Testis (tissue), 3 donors: Measurements from ENCODE around the gene ADAM17. TPM values are rescaled to one million over a fixed set of nuclear protein-coding genes. Genes with fewer than 3 reads are reported as not detected.

ENCODE experiments used
- DNase-seq: peaks from one replicate; pipeline ENCODE4 v3.0.0-alpha.2; 2019
- H3K27ac ChIP-seq, 2 donors: fragments of 200-600 bp; sonication (generic); one replicate each; pipeline ENCODE4 v1.5.1; 2019
- H3K27me3 ChIP-seq: fragments of 200-600 bp; sonication (generic); one replicate; pipeline ENCODE4 v1.5.1; 2019
- H3K36me3 ChIP-seq: fragments of 200-600 bp; sonication (generic); one replicate; pipeline ENCODE4 v1.5.1; 2017; ENCODE audit warnings: low read depth; ENCODE audit errors: missing control alignments
- H3K4me1 ChIP-seq: fragments of 200-600 bp; sonication (generic); one replicate; pipeline ENCODE4 v1.5.1; 2019
- H3K4me3 ChIP-seq, 2 donors: fragments of 200-600 bp; sonication (generic); one replicate each; pipeline ENCODE4 v1.5.1; 2017 to 2019
- H3K9me3 ChIP-seq: fragments of 200-600 bp; sonication (generic); one replicate; pipeline ENCODE4 v1.5.1; 2017
- POLR2A ChIP-seq: fragments of 450-650 bp; IDR thresholded peaks from one replicate; pipeline ENCODE4 v1.6.1; 2017; ENCODE audit warnings: antibody characterized with exemption, mild to moderate bottlenecking, moderate library complexity
- WGBS, 2 donors: methylation state at CpG; one replicate each; pipeline ENCODE4 v1.1.5; 2018; 5-methylcytosine and 5-hydroxymethylcytosine counted together
- intact Hi-C: fragments of 100-400 bp; cut with DNase I; formaldehyde crosslinking; loops from one replicate; pipeline ENCODE4 v1.15.1; 2023; ENCODE audit warnings: low total_unique reads
- polyA plus RNA-seq: library from polyadenylated mRNA; stranded (reverse); fragments of 350-450 nt; fragmentation: Illumina TruSeq; extraction: RNeasy Lipid Tissue Mini Kit (QIAGEN cat#74804); gene quantifications from one replicate; pipeline ENCODE4 v1.2.3, GENCODE V29; 2014; ENCODE audit warnings: low read depth, low replicate concordance; ENCODE audit not compliant: insufficient read depth
- total RNA-seq, 2 donors: library from RNA; depleted of rRNA; stranded (reverse); fragments of >200 nt; gene quantifications; one replicate each; pipeline ENCODE4 v1.2.3, GENCODE V29; 2016
- TF ChIP-seq, protein P1 (sequence below), 3 experiments: fragments of 450-650 bp in 2 of 3; fragments of 200-600 bp in 1 of 3; sonication (generic) in 1 of 3; IDR thresholded peaks; one replicate each; pipeline ENCODE4 v1.5.1; 2016 to 2019; ENCODE audit warnings: antibody characterized with exemption in 3 of 3, mild to moderate bottlenecking in 2 of 3, moderate library complexity in 1 of 3

The ADAM17 gene
- total and polyA plus RNA-seq, 3 donors from 2014 or later, result 37.0 to 66.9 (median 61.6) TPM

DNA sequence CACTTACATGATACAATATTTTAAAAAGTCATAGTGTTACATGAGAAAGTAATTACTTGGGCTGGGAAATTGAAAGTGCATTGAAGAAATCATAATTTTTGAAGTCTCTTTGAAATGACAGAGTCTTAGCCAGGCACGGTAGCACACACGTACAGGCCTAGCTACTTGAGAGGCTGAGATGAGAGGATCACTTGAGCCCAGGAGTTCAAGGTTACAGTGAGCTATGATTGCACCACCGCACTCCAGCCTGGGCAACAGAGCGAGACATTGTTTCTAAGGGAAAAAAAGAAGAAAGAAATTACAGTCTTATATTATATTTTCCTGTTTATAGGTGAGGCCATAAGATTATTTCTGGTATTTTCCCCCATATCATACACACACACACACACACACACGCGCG lies 90.5 kb downstream of the ADAM17 start:
- no peaks in the 10 kb centered on the region for H3K4me1 ChIP-seq
- WGBS, 2 donors, result 64 to 70% methylated on average over 7 of the region's 7 CpGs
- H3K27me3 ChIP-seq, result no peaks in the 10 kb centered on the region
- DNase-seq, result no peak
- intact Hi-C loops, result no loop called here
- H3K27ac ChIP-seq, result no peak overlapping the region
- no peaks in the 10 kb centered on the region for H3K9me3 ChIP-seq
- no peak overlapping the region for H3K4me3 ChIP-seq
- TF ChIP-seq, protein P1, sequence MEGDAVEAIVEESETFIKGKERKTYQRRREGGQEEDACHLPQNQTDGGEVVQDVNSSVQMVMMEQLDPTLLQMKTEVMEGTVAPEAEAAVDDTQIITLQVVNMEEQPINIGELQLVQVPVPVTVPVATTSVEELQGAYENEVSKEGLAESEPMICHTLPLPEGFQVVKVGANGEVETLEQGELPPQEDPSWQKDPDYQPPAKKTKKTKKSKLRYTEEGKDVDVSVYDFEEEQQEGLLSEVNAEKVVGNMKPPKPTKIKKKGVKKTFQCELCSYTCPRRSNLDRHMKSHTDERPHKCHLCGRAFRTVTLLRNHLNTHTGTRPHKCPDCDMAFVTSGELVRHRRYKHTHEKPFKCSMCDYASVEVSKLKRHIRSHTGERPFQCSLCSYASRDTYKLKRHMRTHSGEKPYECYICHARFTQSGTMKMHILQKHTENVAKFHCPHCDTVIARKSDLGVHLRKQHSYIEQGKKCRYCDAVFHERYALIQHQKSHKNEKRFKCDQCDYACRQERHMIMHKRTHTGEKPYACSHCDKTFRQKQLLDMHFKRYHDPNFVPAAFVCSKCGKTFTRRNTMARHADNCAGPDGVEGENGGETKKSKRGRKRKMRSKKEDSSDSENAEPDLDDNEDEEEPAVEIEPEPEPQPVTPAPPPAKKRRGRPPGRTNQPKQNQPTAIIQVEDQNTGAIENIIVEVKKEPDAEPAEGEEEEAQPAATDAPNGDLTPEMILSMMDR (IDR thresholded peaks at IDR 0.05), result no peak
- TF ChIP-seq POLR2A, result no peak
- no peaks in the 10 kb centered on the region for H3K36me3 ChIP-seq

DNA sequence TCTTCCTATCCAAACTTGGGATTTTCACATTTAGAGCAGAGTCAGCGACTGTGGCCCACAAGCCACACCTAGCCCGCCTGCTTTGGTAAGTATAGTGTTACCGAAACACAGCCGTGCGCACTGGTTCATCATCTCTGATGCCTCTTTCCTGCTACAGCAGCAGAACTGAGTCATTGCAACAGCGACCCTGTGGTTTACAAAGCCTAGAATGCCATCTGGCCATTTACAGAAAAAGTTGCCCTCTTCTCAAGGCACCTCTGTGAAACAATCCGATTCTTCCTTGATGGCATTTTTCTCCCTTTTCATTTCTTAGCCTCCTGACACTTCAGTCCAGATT lies 92.0 kb downstream of the ADAM17 start:
- no peak for DNase-seq
- no peaks in the 10 kb centered on the region for H3K36me3 ChIP-seq
- TF ChIP-seq POLR2A, result no peak
- TF ChIP-seq, protein P1 (IDR thresholded peaks at IDR 0.05), result no peak
- no peaks in the 10 kb centered on the region for H3K9me3 ChIP-seq
- no peaks in the 10 kb centered on the region for H3K4me1 ChIP-seq
- no peak overlapping the region for H3K4me3 ChIP-seq
- no peak overlapping the region for H3K27ac ChIP-seq
- intact Hi-C loops, result no loop called here
- WGBS, 2 donors, result 80 to 82% methylated on average over 7 of the region's 7 CpGs
- H3K27me3 ChIP-seq, result no peaks in the 10 kb centered on the region

DNA sequence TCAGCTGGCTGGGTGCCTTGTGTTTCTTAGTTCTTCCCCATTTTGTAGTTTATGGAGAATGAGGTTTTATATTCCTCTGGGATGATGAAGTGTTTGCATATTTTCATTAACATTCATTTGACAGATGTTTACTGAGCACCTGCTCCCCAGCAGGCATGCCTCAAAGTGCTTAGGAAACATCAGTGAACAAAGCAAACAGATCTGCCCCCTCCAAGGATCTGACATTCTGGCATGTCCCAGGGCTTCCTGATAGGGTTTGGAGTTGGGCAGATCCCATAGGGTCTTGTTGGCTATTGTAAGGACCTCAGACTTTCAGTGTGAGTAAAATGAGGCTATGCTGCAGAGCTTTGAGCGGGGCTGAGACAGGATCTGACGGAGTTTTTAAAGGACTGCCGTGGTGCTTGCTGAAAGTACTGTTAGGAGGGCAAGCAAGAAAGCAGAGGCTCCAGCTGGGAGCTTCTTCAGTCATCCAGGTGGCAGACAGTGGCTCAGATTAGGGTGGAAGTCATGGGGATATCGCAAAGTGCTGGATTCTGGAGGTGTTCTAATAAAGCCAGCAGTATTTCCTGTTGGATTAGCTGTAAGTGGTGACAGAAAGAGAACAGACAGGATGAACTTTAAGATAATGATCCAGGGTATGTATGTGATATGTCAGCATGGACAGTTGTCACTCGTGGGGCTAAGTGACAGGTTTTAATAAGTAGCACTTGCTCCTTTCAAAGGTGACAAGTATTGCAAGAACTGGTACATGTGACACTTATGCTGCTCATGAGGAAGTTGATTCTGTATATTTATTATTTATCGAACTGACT lies 92.5 kb downstream of the ADAM17 start:
- no peaks in the 10 kb centered on the region for H3K4me1 ChIP-seq
- H3K9me3 ChIP-seq, result no peaks in the 10 kb centered on the region
- TF ChIP-seq, protein P1 (IDR thresholded peaks at IDR 0.05), result no peak
- no peak for TF ChIP-seq POLR2A
- H3K36me3 ChIP-seq, result no peaks in the 10 kb centered on the region
- no peak for DNase-seq
- WGBS, 2 donors, result 90 to 91% methylated on average over 6 of the region's 6 CpGs
- H3K27me3 ChIP-seq, result no peaks in the 10 kb centered on the region
- intact Hi-C loops, result no loop called here
- H3K4me3 ChIP-seq, result no peak overlapping the region
- H3K27ac ChIP-seq, result no peak overlapping the region

DNA sequence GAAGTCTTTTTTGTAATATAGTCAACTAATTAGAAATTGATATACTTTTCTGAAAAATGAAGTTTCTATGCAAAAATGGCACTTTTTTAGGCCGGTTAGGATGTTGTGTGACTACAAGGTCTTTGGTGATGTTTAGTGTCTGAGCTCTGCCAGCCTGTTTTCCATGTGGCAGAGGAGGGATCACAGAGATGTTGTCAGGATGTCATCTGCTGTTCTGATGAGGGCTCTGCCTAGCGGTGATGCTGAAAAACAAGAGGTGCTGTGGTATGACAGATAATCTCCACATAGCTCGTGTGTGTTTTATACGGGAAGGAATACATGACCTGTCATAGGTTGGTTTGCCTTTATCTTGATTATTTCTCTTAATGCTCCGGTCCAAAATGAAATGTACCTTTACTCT lies 93.3 kb downstream of the ADAM17 start:
- H3K36me3 ChIP-seq, result no peaks in the 10 kb centered on the region
- 79 to 91% methylated on average over 5 of the region's 5 CpGs for WGBS, 2 donors
- no peaks in the 10 kb centered on the region for H3K4me1 ChIP-seq
- TF ChIP-seq POLR2A, result no peak
- no peaks in the 10 kb centered on the region for H3K27me3 ChIP-seq
- no peak for DNase-seq
- no peaks in the 10 kb centered on the region for H3K9me3 ChIP-seq
- no peak overlapping the region for H3K27ac ChIP-seq
- no peak overlapping the region for H3K4me3 ChIP-seq
- intact Hi-C loops, result no loop called here

DNA sequence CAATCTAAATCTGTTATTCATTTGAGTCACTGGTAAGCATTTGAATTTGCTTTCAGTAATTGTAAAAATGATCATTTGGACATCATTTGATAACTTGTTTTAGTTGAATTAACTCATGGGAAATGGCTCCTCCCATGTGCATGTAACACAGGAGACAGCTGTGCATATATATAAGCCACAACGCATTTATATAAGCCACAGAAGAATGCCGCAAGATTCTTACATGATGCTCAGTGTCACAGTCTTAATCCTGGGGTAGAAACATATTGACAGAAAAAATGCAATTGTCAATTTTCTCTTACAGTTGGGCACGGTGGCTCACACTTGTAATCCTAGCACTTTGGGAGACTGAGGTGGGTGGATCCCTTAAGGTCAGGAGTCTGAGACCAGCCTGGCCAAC lies 94.6 kb downstream of the ADAM17 start:
- H3K27ac ChIP-seq, result no peak overlapping the region
- WGBS, 2 donors, result 92 to 96% methylated on average over 3 of the region's 3 CpGs
- no peak overlapping the region for H3K4me3 ChIP-seq
- H3K4me1 ChIP-seq, result no peaks in the 10 kb centered on the region
- TF ChIP-seq, protein P1 (IDR thresholded peaks at IDR 0.05), result no peak
- TF ChIP-seq POLR2A, result no peak
- H3K27me3 ChIP-seq, result no peaks in the 10 kb centered on the region
- H3K36me3 ChIP-seq, result no peaks in the 10 kb centered on the region
- DNase-seq, result no peak
- intact Hi-C loops, result no loop called here
- no peaks in the 10 kb centered on the region for H3K9me3 ChIP-seq
